Midbrain (tissue), 1 donor: ENCODE data around the gene SYT6.

ENCODE experiments used
- DNase-seq: peaks from one replicate; lab custom pipeline; 2025; lab: John Stamatoyannopoulos, UW

SYT6 gene, protein sequence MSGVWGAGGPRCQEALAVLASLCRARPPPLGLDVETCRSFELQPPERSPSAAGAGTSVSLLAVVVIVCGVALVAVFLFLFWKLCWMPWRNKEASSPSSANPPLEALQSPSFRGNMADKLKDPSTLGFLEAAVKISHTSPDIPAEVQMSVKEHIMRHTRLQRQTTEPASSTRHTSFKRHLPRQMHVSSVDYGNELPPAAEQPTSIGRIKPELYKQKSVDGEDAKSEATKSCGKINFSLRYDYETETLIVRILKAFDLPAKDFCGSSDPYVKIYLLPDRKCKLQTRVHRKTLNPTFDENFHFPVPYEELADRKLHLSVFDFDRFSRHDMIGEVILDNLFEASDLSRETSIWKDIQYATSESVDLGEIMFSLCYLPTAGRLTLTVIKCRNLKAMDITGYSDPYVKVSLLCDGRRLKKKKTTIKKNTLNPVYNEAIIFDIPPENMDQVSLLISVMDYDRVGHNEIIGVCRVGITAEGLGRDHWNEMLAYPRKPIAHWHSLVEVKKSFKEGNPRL

GRCh38 chr1:114153261-114154145 lies at the start of gene SYT6:
Gene SYT6, minus strand, starts transcription at chr1:114153869. Its CDS starts 97 bp downstream, at chr1:114153772.
- DNase-seq = no peak

GRCh38 chr1:114201486-114201885 lies 47.8 kb upstream of the SYT6 start:
- no peak for DNase-seq

DNA sequence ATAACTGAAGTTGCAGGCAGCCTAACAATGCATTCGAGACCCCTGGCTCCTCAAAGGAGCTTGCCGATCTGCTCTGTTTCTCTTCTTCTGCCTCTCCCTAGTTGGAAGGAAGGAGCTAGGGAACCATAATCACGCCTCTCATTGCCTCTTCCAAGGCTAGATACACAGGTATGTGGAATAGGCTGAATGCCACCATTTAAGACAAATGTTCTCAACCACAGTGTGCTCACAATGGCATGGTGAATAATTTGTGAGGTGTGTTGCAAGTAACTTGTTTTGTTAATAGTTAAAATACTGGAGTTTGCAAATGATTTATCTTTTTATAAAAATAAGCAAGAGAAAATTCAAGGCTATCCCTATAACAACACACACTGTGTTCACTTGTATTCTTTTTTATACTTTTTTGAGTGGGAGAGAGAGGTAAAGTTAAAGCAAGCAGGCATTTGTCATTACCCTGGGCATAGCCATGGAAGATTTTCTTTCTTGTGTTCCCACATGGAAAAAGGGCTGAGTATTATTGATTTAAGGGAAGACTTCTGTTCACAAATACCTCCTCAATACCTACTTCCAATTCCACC lies 45.4 kb upstream of the SYT6 start:
- DNase-seq = no peak

- DNase-seq = no peak
These were observed 43.6 kb upstream of the SYT6 start for GRCh38 chr1:114196992-114197907.

DNA sequence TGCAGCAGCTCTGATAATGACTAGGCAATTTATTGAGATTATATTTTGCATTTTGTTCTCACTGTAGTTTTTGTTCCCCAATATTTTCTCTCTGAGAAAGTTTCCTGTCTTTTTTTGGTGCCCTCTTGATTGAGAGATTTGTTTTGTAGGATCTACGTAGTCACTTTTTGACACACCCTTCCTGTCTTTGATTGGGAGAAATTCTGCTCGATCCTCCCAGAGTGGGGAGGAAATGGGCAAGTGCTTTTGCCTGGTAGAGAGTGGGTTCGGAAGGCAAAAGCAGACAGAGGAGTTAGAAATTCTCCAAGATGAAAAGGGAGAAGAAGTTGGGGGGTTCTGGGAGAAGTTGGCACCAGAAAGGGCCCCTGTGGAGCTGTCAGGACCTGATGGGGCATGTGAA lies 42.1 kb upstream of the SYT6 start:
- no peak for DNase-seq

DNA sequence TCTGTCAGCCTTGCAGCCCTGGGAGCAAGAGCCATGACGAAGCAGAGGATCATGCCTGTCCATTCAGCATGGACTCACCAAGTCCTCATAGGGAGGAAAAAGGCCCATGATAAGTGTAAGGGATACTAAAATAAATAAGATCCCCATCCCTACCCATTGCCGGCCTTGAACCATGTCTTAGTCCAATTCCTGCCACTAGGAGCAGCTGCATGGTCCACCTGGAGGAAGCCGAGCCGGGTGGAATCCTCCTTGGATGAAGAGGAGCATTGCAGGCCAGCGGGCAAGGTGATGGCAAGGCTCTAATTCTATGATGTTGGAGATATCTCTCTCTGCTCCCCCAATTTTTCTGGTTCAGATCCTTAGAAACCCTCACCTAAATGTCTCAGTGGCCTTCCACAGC lies 38.7 kb upstream of the SYT6 start:
- DNase-seq = no peak

GRCh38 chr1:114189398-114189797 lies 35.7 kb upstream of the SYT6 start:
- DNase-seq = no peak

DNA sequence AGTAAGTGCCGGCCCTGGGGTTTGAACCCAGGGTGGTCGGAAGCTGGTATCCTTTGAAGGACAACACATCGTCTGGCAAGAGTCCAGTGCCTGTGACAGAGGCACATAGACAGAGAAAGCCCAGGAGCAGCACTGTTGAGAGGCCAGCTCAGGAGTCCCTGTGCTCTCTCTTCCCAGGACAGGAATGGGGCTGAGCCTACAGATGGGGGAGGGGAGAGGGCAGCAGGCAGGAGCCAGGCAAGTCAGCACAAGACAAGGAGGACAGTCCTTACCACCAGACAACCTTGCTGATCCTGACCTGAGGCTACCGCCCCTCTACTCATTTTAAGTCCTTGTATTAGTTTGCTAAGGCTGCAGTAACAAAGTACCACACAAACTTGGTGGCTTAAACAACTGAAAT lies 27.7 kb upstream of the SYT6 start:
- no peak for DNase-seq

- DNase-seq = no peak
These were observed 27.1 kb upstream of the SYT6 start for GRCh38 chr1:114180742-114181141.

DNA sequence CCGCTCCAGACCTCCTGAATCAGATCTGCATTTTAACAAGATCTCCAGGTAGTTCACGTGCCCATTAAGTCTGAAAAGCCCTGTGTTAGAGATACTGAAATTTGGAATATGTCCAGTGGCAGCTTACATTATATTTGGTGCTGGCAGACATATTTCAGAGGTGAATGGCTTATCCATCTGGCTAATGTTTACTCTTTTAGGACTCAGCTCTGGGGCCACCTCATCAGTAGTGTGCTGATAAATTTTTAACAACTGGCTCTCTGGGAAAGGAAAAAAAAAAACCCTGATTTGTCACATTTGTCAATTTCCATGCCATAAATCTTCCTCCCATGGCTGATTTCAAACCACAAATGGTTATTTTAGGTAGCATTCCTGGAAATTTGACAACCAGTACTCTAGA lies 25.3 kb upstream of the SYT6 start:
- no peak for DNase-seq

- no peak for DNase-seq
These were observed 23.6 kb upstream of the SYT6 start for GRCh38 chr1:114177282-114177681.

DNA sequence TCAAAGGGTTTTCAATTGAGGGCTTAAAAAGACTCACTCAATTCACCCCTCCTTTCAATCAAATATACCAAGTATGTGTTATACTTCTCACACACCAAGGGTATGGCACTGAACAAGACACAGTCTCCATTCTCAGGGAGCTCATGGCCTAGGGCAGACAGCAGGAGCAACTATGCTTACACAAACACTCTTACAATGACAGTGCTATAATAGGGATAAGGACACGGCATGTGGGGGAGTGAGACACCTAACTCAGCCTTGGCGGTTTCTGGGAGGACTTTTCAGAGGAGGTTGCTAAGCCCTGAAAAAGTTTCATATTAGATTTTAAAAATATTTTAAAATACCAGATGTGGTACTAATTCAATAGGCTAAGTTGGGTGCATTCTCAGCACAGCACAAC lies 22.7 kb upstream of the SYT6 start:
- no peak for DNase-seq

GRCh38 chr1:114173680-114174079 lies 20.0 kb upstream of the SYT6 start:
- no peak for DNase-seq

GRCh38 chr1:114169509-114169908 lies 15.8 kb upstream of the SYT6 start:
- DNase-seq = no peak

DNA sequence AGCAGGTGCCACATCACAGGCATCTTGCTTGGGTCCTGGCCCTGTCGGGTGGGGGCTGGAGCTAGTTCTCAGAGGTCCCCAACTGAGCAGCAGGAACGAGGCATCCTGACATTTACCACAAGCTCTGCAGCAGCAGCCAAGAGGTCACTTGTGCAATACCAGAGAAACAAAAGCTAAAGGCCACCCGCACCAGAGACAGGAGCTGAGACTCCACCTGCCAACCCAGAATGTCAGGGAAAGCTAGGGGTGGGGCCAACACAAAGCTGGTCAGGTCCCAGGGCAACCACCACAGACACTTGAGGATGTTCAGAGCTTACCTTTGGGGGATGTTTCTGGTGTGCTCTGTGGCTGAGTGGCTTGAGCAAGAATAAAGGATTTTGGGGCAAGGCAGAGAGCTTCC lies 13.6 kb upstream of the SYT6 start:
- DNase-seq = no peak

- no peak for DNase-seq
These were observed 11.3 kb upstream of the SYT6 start for GRCh38 chr1:114164840-114165543.

- no peak for DNase-seq
These were observed 6.3 kb upstream of the SYT6 start for GRCh38 chr1:114159941-114160340.

- DNase-seq = no peak
These were observed 3.6 kb upstream of the SYT6 start for GRCh38 chr1:114157275-114157660.

DNA sequence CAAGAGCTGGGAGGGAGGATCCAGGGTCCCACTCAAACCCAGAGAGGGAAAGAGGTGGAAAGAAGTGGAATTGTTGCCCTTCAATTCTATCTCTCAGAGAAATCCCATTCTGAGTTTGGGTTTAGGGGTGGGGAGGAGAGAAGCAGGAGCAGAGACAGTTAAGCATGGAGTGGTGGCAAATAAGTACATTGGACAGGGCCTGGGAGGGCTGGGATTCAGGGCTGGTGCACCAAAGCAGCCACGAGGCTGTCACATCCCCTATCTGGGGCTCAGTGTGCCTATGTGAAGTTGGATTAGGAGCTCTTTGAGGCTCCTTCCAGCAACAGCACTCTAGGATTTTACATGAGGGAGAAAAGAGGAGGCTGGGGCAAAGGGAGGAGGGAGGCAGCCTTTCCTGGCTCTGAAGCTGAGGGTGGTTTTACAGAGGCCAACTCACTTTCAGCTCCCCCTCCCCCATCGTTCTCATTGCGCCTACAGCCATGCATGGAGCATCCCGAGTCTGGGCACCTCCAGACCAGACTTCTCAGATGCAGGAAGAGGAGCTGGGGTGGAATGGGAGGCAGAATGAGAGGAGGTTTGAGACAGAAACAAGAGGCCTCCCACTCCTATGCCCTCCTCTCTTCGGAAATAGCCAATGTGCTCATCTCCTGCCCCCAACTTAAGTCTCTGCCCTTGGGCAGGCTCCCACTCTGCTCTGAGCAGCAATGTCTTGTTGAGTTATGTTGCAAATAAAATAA lies 3.0 kb upstream of the SYT6 start:
- no peak for DNase-seq

DNA sequence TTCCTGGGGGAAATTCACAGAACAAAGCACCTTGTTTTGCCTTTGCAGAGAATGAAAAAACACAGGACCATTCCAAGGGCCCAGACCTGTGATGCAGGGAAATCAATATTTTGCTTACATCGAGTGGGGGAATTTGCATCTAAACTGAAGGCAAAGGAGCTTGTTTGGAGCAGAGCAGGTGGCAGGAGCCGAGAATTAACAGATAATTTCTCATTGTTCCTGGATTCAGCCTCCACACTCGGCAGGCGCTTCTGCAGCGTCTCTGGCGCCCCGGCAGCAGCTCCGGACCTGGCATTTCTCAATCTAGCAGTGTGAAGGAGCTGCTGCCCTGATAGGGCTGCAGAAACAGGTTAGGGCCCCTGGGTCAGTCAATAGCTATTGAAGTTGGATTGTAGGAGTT lies 2.0 kb upstream of the SYT6 start:
- no peak for DNase-seq
